PC-3 (cell line): ENCODE measurements around the gene DEPDC1B. TPM values are rescaled to one million over a fixed set of nuclear protein-coding genes. Genes with fewer than 3 reads are reported as not detected.

Source experiments
- ATAC-seq: fragments of 200-7000 bp; cut with Tn5 transposase; 2 replicates; pipeline ENCODE4 v1.9.1; 2020; ENCODE audit warnings: mild to moderate bottlenecking, moderate library complexity
- BruUV-seq: library from RNA; stranded (reverse); fragments of 400-500 nt; replicated peaks from 2 replicates; lab custom pipeline; 2021; lab: Mats Ljungman, UMichigan
- CTCF ChIA-PET: fragments of 300-600 bp; sonication (Branson Sonifier 250); formaldehyde crosslinking; loops from one replicate; lab custom pipeline; 2022; ENCODE audit warnings: antibody characterized with exemption; lab: Charles Lee
- POLR2A ChIA-PET: fragments of 300-600 bp; sonication (Branson Sonifier 250); formaldehyde crosslinking; loops from one replicate; lab custom pipeline; 2022; ENCODE audit warnings: antibody characterized with exemption; ENCODE audit not compliant: unreplicated experiment; lab: Charles Lee
- DNase-seq: peaks from one replicate; pipeline ENCODE4 v3.0.0-alpha.2; 2015
- H2AFZ ChIP-seq: fragments of 300-600 bp; sonication (generic); 2 replicates; pipeline ENCODE4 v1.6.0; 2016; ENCODE audit warnings: antibody characterized with exemption, low read length
- H3F3A ChIP-seq: fragments of 300-600 bp; sonication (generic); one replicate; pipeline ENCODE4 v1.6.0; 2017; ENCODE audit warnings: antibody characterized with exemption, low read length, control low read depth, mild to moderate bottlenecking; ENCODE audit not compliant: unreplicated experiment
- H3K27ac ChIP-seq: fragments of 300-600 bp; sonication (generic); 2 replicates; pipeline ENCODE4 v1.5.1; 2016; ENCODE audit warnings: mild to moderate bottlenecking, low read length
- H3K27me3 ChIP-seq: fragments of 300-600 bp; sonication (generic); 2 replicates; pipeline ENCODE4 v1.6.1; 2016; ENCODE audit warnings: low read length, mixed read lengths
- H3K36me3 ChIP-seq: fragments of 300-600 bp; sonication (generic); 2 replicates; pipeline ENCODE4 v1.6.1; 2016; ENCODE audit warnings: low read depth, mixed run types, low read length, mixed read lengths
- H3K4me1 ChIP-seq: fragments of 300-600 bp; sonication (generic); 2 replicates; pipeline ENCODE4 v1.5.1; 2016; ENCODE audit warnings: low read length; ENCODE audit not compliant: insufficient read depth
- H3K4me2 ChIP-seq: fragments of 300-600 bp; sonication (generic); 2 replicates; pipeline ENCODE4 v1.6.0; 2016; ENCODE audit warnings: low read length
- H3K4me3 ChIP-seq: fragments of 300-600 bp; sonication (generic); 2 replicates; pipeline ENCODE4 v1.5.1; 2016; ENCODE audit warnings: mild to moderate bottlenecking, low read length, mixed read lengths
- H3K79me2 ChIP-seq: fragments of 300-600 bp; sonication (generic); 2 replicates; pipeline ENCODE4 v1.6.1; 2017; ENCODE audit warnings: low read length, mixed read lengths
- H3K9ac ChIP-seq: fragments of 300-600 bp; sonication (generic); 2 replicates; pipeline ENCODE4 v1.6.0; 2016; ENCODE audit warnings: mild to moderate bottlenecking, low read length
- H3K9me2 ChIP-seq: fragments of 300-600 bp; sonication (generic); replicated peaks from 2 replicates; pipeline ENCODE4 v1.6.1; 2016; ENCODE audit warnings: mixed run types, low read length, mixed read lengths
- H3K9me3 ChIP-seq: fragments of 300-600 bp; sonication (generic); 2 replicates; pipeline ENCODE4 v1.6.1; 2016; ENCODE audit warnings: low read length, mixed read lengths
- H4K20me1 ChIP-seq: fragments of 300-600 bp; sonication (generic); 2 replicates; pipeline ENCODE4 v1.6.1; 2016; ENCODE audit warnings: low read length, mixed read lengths
- CTCF ChIP-seq: fragments of 300-600 bp; sonication (generic); conservative IDR thresholded peaks from 2 replicates; pipeline ENCODE4 v1.5.1; 2017; ENCODE audit warnings: antibody characterized with exemption, low read depth, mild to moderate bottlenecking, low read length
- EZH2 ChIP-seq: fragments of 300-600 bp; sonication (generic); IDR thresholded peaks from one replicate; pipeline ENCODE4 v1.6.1; 2017; ENCODE audit warnings: antibody characterized with exemption, mild to moderate bottlenecking, low read length; ENCODE audit not compliant: unreplicated experiment
- EZH2phosphoT487 ChIP-seq: fragments of 300-600 bp; sonication (generic); IDR thresholded peaks from 2 replicates; pipeline ENCODE4 v1.6.1; 2018; ENCODE audit warnings: mild to moderate bottlenecking, antibody characterized with exemption, low read length, borderline replicate concordance
- intact Hi-C: fragments of 100-400 bp; cut with micrococcal nuclease; formaldehyde crosslinking; loops from 2 replicates; pipeline ENCODE4 v1.9.0; 2023
- total RNA-seq: library from RNA; depleted of rRNA; stranded (reverse); fragments of >200 nt; gene quantifications from 2 replicates; pipeline ENCODE4 v1.2.3, GENCODE V29; 2014

DEPDC1B gene
- total RNA-seq, 1 experiment from 2014 or later = 22.7 TPM

- no TSS peak for BruUV-seq
- Histone ChIP-seq H3K27ac (no peak overlapping the region), H3F3A (no peaks in the 10 kb centered on the region), H3K4me1 (no peaks in the 10 kb centered on the region), H2AFZ (no peak overlapping the region), H3K4me2 (no peak overlapping the region), H3K9me3 (no peaks in the 10 kb centered on the region), H3K9me2 (no peaks in the 10 kb centered on the region), H4K20me1 (no peaks in the 10 kb centered on the region), H3K36me3 (peaks cover 22% of the 10 kb centered on the region), H3K4me3 (no peak overlapping the region), H3K79me2 (peaks cover 79% of the 10 kb centered on the region), H3K27me3 (no peaks in the 10 kb centered on the region), H3K9ac (no peak overlapping the region)
- CTCF ChIA-PET = interaction anchor here (0.8 to 1.6 kb wide), 2 partner anchors 12 to 22 kb away, joined by 3 to 6 read pairs; partner anchors contain the start of gene DEPDC1B
- ATAC-seq (peak; percentile 95), DNase-seq (peak; percentile 39)
- TF ChIP-seq EZH2 = no peak
- TF ChIP-seq CTCF = peak; percentile 29; the same call in 1 of the 2 replicates
- intact Hi-C loops = no loop called here
- POLR2A ChIA-PET = interaction anchor here (0.6 to 0.7 kb wide), 2 partner anchors 11 to 36 kb away, joined by 5 to 10 read pairs; no protein-coding TSS in a partner anchor
Observed at GRCh38 chr5:60687927-60688720, 11.8 kb downstream of the DEPDC1B start.

GRCh38 chr5:60686157-60686556 is 13.8 kb downstream of the DEPDC1B start:
- peaks cover 22% of the 10 kb centered on the region for H3K36me3 ChIP-seq
- ChIA-PET CTCF (no interaction called here), POLR2A (no interaction called here)
- intact Hi-C loops = no loop called here
- H3K79me2 ChIP-seq = peaks cover 76% of the 10 kb centered on the region
- no peak overlapping the region for H2AFZ ChIP-seq
- H3K27me3 ChIP-seq = no peaks in the 10 kb centered on the region
- no peaks in the 10 kb centered on the region for H4K20me1 ChIP-seq
- DNase-seq (no peak), ATAC-seq (no peak)
- H3K9me3 ChIP-seq = no peaks in the 10 kb centered on the region
- H3K4me1 ChIP-seq = no peaks in the 10 kb centered on the region
- no peak overlapping the region for H3K4me2 ChIP-seq
- no TSS peak for BruUV-seq
- TF ChIP-seq EZH2phosphoT487 = no peak
- no peak overlapping the region for H3K4me3 ChIP-seq
- no peaks in the 10 kb centered on the region for H3K9me2 ChIP-seq
- H3F3A ChIP-seq = no peaks in the 10 kb centered on the region
- no peak overlapping the region for H3K27ac ChIP-seq
- no peak overlapping the region for H3K9ac ChIP-seq

- H3K36me3 ChIP-seq = peaks cover 22% of the 10 kb centered on the region
- ATAC-seq (no peak), DNase-seq (no peak)
- ChIA-PET CTCF (no interaction called here), POLR2A (no interaction called here)
- no peak overlapping the region for H3K4me2 ChIP-seq
- no peak overlapping the region for H2AFZ ChIP-seq
- H3K9me2 ChIP-seq = no peaks in the 10 kb centered on the region
- no peaks in the 10 kb centered on the region for H3K27me3 ChIP-seq
- no peak for TF ChIP-seq CTCF
- no peak for TF ChIP-seq EZH2phosphoT487
- TF ChIP-seq EZH2 = no peak
- peaks cover 76% of the 10 kb centered on the region for H3K79me2 ChIP-seq
- no peak overlapping the region for H3K9ac ChIP-seq
- no peaks in the 10 kb centered on the region for H3F3A ChIP-seq
- no peaks in the 10 kb centered on the region for H3K9me3 ChIP-seq
- H3K4me3 ChIP-seq = no peak overlapping the region
- intact Hi-C loops = no loop called here
- BruUV-seq = no TSS peak
- no peaks in the 10 kb centered on the region for H4K20me1 ChIP-seq
- no peak overlapping the region for H3K27ac ChIP-seq
- H3K4me1 ChIP-seq = no peaks in the 10 kb centered on the region
Observed at GRCh38 chr5:60685700-60686099, 14.3 kb downstream of the DEPDC1B start.
